Prostate gland (tissue), 2 donors: ENCODE data around the gene CEACAM18. TPM values are rescaled to one million over a fixed set of nuclear protein-coding genes. Genes with fewer than 3 reads are reported as not detected.

Experiments used
- DNase-seq: peaks from one replicate; pipeline ENCODE4 v3.0.0-alpha.2; 2019; ENCODE audit warnings: low spot score
- H3K27ac ChIP-seq, 2 donors: fragments of 200-600 bp; sonication (generic); 2 replicates each; pipeline ENCODE4 v1.5.1; 2017 to 2019
- H3K27me3 ChIP-seq: fragments of 200-600 bp; sonication (generic); replicated peaks from 2 replicates; pipeline ENCODE4 v1.5.1; 2019; ENCODE audit not compliant: insufficient read depth
- H3K36me3 ChIP-seq, 2 donors: fragments of 200-600 bp; sonication (generic); 1 replicate in 1 of 2; 2 replicates in 1 of 2; pipeline versions ENCODE4 v1.5.1 to v1.8.1; 2017 to 2019
- H3K4me1 ChIP-seq: fragments of 200-600 bp; sonication (generic); replicated peaks from 2 replicates; pipeline ENCODE4 v1.5.1; 2019
- H3K4me3 ChIP-seq, 2 donors: fragments of 200-600 bp; sonication (generic); 2 replicates each; pipeline ENCODE4 v1.5.1; 2017 to 2019
- H3K9me3 ChIP-seq: fragments of 200-600 bp; sonication (generic); 2 replicates; pipeline ENCODE4 v1.5.1; 2017
- CTCF ChIP-seq, 4 experiments: fragments of 200-600 bp in 2 of 4; fragments of 450-650 bp in 2 of 4; sonication (generic) in 2 of 4; IDR thresholded peaks; 1 replicate in 3 of 4; 2 replicates in 1 of 4; pipeline ENCODE4 v1.5.1; 2016 to 2019; ENCODE audit warnings: antibody characterized with exemption in 4 of 4, mild to moderate bottlenecking in 2 of 4, moderate library complexity in 2 of 4
- POLR2A ChIP-seq: fragments of 450-650 bp; IDR thresholded peaks from one replicate; pipeline ENCODE4 v1.6.1; 2016; ENCODE audit warnings: antibody characterized with exemption, mild to moderate bottlenecking
- POLR2AphosphoS5 ChIP-seq: sonication (generic); formaldehyde crosslinking; IDR thresholded peaks from one replicate; pipeline ENCODE4 v1.6.1; 2017; ENCODE audit warnings: antibody characterized with exemption
- WGBS: methylation state at CpG from one replicate; pipeline ENCODE4 v1.1.5; 2018; 5-methylcytosine and 5-hydroxymethylcytosine counted together
- intact Hi-C: fragments of 100-400 bp; cut with DNase I; formaldehyde crosslinking; loops from one replicate; pipeline ENCODE4 v1.14.2; 2022
- total RNA-seq, 2 donors: library from RNA; depleted of rRNA; stranded (reverse); fragments of >200 nt; gene quantifications; one replicate each; pipeline ENCODE4 v1.1.0, GENCODE V29; 2016

The CEACAM18 gene
- total RNA-seq = not detected

GRCh38 chr19:51478381-51479234, at the start of gene CEACAM18:
CEACAM18 (plus strand) TSS chr19:51478539.
- Histone ChIP-seq H3K27me3 (no peaks in the 10 kb centered on the region), H3K4me1 (no peaks in the 10 kb centered on the region), H3K4me3 (no peak within 1 kb of the TSS), H3K9me3 (no peaks in the 10 kb centered on the region), H3K36me3 (no peaks in the 10 kb centered on the region), H3K27ac (no peak within 1 kb of the TSS)
- intact Hi-C loops = loop anchor here (10.0 kb wide), 1 partner anchor 296 kb away; no protein-coding TSS in a partner anchor
- 66% methylated on average over 17 of the region's 17 CpGs for WGBS
- TF ChIP-seq POLR2AphosphoS5 = no peak
- no peak for TF ChIP-seq CTCF (IDR thresholded peaks at IDR 0.05)
- TF ChIP-seq POLR2A = no peak
- DNase-seq = no peak

- 64% methylated on average over 3 of the region's 3 CpGs for WGBS
- intact Hi-C loops = no loop called here
- Histone ChIP-seq H3K27ac (no peak overlapping the region), H3K27me3 (no peaks in the 10 kb centered on the region), H3K4me3 (no peak overlapping the region), H3K36me3 (no peaks in the 10 kb centered on the region), H3K9me3 (no peaks in the 10 kb centered on the region), H3K4me1 (no peaks in the 10 kb centered on the region)
- DNase-seq = no peak
- no peak for TF ChIP-seq POLR2AphosphoS5
- no peak for TF ChIP-seq POLR2A
- no peak for TF ChIP-seq CTCF (IDR thresholded peaks at IDR 0.05)
Observed at GRCh38 chr19:51430221-51430620, 48.1 kb upstream of the CEACAM18 start.

GRCh38 chr19:51431124-51431523, 47.2 kb upstream of the CEACAM18 start:
- no peak overlapping the region for H3K4me3 ChIP-seq
- no peak for DNase-seq
- TF ChIP-seq POLR2A (no peak), POLR2AphosphoS5 (no peak), CTCF (IDR thresholded peaks at IDR 0.05) (no peak)
- H3K27ac ChIP-seq = no peak overlapping the region
- no peaks in the 10 kb centered on the region for H3K9me3 ChIP-seq
- 59% methylated on average over 3 of the region's 3 CpGs for WGBS
- H3K27me3 ChIP-seq = no peaks in the 10 kb centered on the region
- no peaks in the 10 kb centered on the region for H3K36me3 ChIP-seq
- H3K4me1 ChIP-seq = no peaks in the 10 kb centered on the region
- intact Hi-C loops = no loop called here

GRCh38 chr19:51433043-51433442, 45.3 kb upstream of the CEACAM18 start:
- H3K27me3 ChIP-seq = no peaks in the 10 kb centered on the region
- no peaks in the 10 kb centered on the region for H3K9me3 ChIP-seq
- no peak for TF ChIP-seq POLR2A
- TF ChIP-seq CTCF (IDR thresholded peaks at IDR 0.05) = no peak
- no peak for TF ChIP-seq POLR2AphosphoS5
- no peak for DNase-seq
- no peak overlapping the region for H3K4me3 ChIP-seq
- intact Hi-C loops = no loop called here
- H3K27ac ChIP-seq = no peak overlapping the region
- 47% methylated on average over 4 of the region's 4 CpGs for WGBS
- no peaks in the 10 kb centered on the region for H3K36me3 ChIP-seq
- H3K4me1 ChIP-seq = no peaks in the 10 kb centered on the region

- no peak overlapping the region for H3K4me3 ChIP-seq
- no peak overlapping the region for H3K27ac ChIP-seq
- H3K4me1 ChIP-seq = no peaks in the 10 kb centered on the region
- 79% methylated on average over 1 of the region's 1 CpG for WGBS
- no peak for DNase-seq
- H3K36me3 ChIP-seq = no peaks in the 10 kb centered on the region
- no peaks in the 10 kb centered on the region for H3K9me3 ChIP-seq
- no peak for TF ChIP-seq POLR2A
- TF ChIP-seq CTCF (IDR thresholded peaks at IDR 0.05) = no peak
- no peak for TF ChIP-seq POLR2AphosphoS5
- no peaks in the 10 kb centered on the region for H3K27me3 ChIP-seq
- intact Hi-C loops = no loop called here
Observed at GRCh38 chr19:51434456-51434855, 43.9 kb upstream of the CEACAM18 start.
